ENCODE measurements around the gene NHLRC4. TPM values are rescaled to one million over a fixed set of nuclear protein-coding genes. Genes with fewer than 3 reads are reported as not detected.
A peak's percentile ranks its signal among the peaks of the same experiment; 100 is the strongest.

The NHLRC4 gene
- total and polyA plus RNA-seq, 2 of the 13 experiments (the other 11 are each of a cell fraction or from before 2014, with no cell fraction given) = 0.40 to 0.59 TPM

- no peak for TF ChIP-seq CERS6 (CRISPR knock-in tag; IDR thresholded peaks at IDR 0.05)
- no peak for TF ChIP-seq ATF7 (IDR thresholded peaks at IDR 0.05)
- no peak for TF ChIP-seq ATF7 (CRISPR knock-in tag; IDR thresholded peaks at IDR 0.05)
- TF ChIP-seq ZBTB7A (CRISPR knock-in tag; IDR thresholded peaks at IDR 0.05) = no peak
- TF ChIP-seq POLR2A (IDR thresholded peaks at IDR 0.05; ENCODE audit: insufficient read depth in 1 of 2, low read depth in 2 of 2, low read length in 2 of 2) = peak in 1 of 2 experiments; percentile 45; a peak in 1 of 4 replicates
- 0 out of 2 replicates have a peak, but pooled peaks have one; percentile 34 for TF ChIP-seq ZNF296 (CRISPR knock-in tag; conservative IDR thresholded peaks at IDR 0.05)
- no peak for TF ChIP-seq ZBTB40 (IDR thresholded peaks at IDR 0.05)
- TF ChIP-seq ZBTB40 (CRISPR knock-in tag; IDR thresholded peaks at IDR 0.05) = 0 out of 2 replicates have a peak, but pooled peaks have one; percentile 4
- 0 out of 2 replicates have a peak, but pooled peaks have one; percentile 48 for TF ChIP-seq SSRP1 (CRISPR knock-in tag; IDR thresholded peaks at IDR 0.05)
- TF ChIP-seq MLX (CRISPR knock-in tag; IDR thresholded peaks at IDR 0.05) = no peak
- peak; percentile 66 for TF ChIP-seq RBM22 (optimal IDR thresholded peaks at IDR 0.05; ENCODE audit: low read length)
- TF ChIP-seq NRL (CRISPR knock-in tag; IDR thresholded peaks at IDR 0.05; ENCODE audit: borderline replicate concordance) = 0 out of 2 replicates have a peak, but pooled peaks have one; percentile 18
- 0 out of 2 replicates have a peak, but pooled peaks have one; percentile 32 for TF ChIP-seq ZNF563 (CRISPR knock-in tag; IDR thresholded peaks at IDR 0.05)
- TF ChIP-seq ZNF879 (CRISPR knock-in tag; IDR thresholded peaks at IDR 0.05) = 0 out of 2 replicates have a peak, but pooled peaks have one; percentile 18
- TF ChIP-seq NPAS2 (CRISPR knock-in tag; IDR thresholded peaks at IDR 0.05; ENCODE audit: borderline replicate concordance) = 0 out of 2 replicates have a peak, but pooled peaks have one; percentile 22
These were observed 40.4 kb upstream of the NHLRC4 start (continued) for GRCh38 chr16:526181-527014.
